Stimulated activated CD8-positive, alpha-beta memory T cell treated with anti-CD3 and anti-CD28 coated beads, Interleukin-15, amount 100 ng/mL, for 1 hour (primary cell): Measurements from ENCODE around the gene IL17REL.

Experiments
- DNase-seq: peaks from one replicate; pipeline ENCODE4 v3.0.0-alpha.2; 2020; ENCODE audit warnings: low read depth

Gene IL17REL

DNA sequence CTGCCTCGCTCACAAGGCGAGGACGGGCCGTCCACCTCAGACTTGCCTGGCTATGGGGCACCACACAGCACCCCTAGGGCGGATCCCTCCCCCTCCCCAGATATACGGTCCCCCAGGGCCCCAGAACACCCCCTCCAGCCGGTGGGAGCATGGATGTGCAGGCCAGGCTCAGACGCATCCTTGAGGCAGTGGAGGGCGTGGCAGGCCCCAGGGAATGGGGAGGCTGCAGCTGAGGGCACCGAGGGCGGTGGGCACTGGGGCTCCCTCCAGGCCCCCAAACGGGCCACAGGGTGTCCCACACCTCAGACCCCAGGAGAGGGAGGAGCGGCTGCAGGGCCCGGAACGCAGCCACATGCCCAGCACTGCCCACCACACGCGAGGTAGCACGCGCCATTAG is 33.5 kb upstream of the IL17REL start:
- DNase-seq: no peak

DNA sequence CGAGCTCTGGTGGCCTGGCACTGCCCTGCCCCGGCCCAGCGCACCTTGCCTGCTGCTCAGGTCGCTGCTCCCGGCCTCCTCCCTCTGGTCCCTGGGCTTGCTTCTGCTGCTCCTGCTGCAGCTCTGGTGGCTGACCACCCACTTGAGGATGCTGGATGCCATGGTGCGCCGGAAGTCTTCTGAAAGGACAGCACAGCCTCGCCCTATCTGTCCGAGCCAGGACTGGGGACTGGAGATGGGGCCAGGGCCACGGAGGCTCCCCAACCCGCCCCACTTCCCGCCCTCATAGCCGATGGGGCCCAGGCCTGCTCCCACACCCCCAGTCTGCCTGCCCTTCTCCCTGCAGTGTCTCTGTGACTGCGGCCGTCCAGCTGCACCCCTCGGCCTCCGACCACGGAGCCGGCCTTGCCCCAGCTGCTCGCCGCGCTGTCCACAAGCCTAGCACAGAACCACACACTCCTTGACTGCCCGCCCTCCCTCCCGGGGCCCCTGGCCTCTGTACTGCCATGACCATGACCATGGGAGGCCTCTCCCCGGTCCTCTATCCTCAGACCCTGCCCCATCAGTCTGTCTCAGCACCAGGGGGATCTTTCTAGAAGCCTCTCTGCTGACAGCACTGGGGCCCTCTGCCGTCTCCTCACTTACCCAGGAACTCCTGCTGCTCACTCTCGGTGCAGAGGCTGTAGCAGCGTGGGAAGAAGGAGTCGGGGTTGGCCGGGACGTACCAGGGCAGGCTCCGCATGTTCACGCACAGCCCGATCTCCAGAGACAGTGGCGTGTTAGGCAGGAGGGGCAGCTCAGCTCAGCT is 32.9 kb upstream of the IL17REL start:
- no peak for DNase-seq

DNA sequence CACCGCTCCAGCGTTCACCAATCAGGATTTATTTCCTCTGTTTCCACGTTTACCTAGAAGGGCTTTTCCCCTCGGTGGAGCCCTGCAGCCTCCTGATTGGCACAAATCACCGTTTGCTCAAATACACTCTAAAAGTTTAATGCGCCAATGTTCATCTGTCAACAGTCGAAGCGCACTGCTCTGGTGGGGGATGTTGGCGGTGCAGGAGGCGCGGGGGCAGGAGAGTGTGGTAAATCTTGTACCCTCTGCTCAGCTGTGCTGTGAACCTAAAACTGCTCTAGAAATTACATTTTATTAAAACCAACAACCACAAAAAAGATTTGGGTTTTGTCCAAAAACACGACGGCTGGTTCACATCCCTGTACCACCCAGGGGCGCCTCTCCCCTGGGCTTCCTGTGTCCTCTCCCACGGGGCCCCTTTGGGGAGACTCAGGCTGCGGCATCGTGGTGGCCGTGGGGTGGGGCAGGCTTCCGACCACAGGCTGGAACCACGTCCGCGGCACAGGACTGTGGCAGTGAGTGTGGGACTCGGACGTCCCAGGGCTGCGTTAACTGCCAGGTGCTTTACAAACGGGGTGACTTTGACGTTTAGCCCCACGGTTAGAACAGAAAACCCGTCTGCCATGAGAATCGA is 32.0 kb upstream of the IL17REL start:
- no peak for DNase-seq

DNA sequence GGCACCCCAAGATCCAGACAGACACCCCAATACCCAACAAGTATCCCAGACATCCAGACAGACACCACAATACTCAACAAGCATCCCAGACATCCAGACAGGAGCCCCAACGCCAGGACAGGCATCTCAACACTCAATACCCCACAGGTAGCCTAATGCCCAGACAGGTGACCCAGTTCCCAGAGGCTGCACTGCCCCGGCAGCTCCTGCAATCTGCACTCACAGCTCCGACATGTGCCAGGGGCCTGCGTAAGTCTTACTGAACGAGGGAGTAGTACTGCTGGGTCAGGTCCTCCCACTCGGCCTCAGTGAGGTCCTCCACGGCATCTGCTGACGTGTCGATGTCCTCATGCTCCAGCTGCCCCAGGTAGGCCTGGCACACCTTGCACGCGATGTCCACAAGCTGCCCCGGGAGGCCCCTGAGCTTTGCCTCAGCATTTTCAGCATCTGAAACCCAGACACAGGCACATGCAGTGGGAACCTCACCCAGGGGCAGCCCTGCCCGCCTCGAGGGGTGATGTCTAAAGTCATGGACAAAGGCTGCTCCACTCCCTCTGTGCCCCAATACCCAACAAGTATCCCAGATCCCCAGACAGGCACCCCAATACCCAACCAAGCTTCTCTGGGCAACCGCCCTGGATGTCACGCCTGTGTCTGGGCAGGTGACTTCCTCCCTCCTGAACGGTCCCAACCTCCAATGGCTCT is 28.9 kb upstream of the IL17REL start:
- DNase-seq: no peak

DNA sequence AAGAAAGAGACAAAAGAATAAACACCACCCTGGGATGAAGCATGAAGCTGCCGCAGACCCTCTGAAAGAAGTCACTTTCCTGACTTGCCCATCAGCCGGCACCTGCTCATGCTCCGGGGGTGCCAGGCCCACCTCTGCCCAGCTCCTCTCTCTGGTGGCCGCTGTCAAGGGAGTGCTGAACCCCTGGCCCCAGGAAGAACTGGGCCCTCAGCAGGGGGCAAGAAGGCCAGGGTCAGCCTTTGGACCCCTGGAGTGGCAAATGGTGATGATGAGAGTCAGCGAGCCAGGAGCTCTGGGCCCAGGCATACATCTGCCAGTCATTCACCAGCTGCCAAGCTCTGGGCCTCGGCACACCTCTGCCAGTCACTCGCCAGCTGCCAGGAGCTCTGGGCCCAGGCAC is 28.2 kb upstream of the IL17REL start:
- no peak for DNase-seq

DNA sequence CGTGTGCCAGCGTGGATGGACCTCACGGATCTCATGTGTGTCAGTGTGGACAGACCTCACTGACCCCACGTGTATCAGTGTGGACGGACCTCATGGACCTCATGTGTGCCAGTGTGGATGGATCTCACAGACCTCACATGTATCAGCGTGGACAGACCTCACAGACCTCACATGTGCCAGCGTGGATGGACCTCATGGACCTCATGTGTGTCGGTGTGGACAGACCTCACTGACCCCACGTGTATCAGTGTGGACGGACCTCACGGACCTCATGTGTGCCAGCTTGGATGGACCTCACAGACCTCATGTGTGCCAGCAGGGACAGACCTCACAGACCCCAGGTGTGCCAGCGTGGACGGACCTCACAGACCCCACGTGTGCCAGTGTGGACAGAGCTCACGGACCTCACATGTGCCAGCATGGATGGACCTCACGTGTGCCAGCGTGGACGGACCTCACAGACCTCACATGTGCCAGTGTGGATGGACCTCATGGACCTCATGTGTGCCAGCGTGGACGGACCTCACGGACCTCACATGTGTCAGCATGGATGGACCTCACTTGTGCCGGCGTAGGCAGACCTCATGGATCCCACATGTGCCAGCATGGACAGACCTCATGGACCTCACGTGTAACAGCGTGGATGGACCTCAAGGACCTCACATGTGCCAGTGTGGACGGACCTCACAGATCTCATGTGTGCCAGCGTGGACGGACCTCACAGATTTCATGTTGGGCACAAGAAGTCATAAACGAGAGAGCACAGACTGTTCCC is 27.3 kb upstream of the IL17REL start:
- DNase-seq: no peak

DNA sequence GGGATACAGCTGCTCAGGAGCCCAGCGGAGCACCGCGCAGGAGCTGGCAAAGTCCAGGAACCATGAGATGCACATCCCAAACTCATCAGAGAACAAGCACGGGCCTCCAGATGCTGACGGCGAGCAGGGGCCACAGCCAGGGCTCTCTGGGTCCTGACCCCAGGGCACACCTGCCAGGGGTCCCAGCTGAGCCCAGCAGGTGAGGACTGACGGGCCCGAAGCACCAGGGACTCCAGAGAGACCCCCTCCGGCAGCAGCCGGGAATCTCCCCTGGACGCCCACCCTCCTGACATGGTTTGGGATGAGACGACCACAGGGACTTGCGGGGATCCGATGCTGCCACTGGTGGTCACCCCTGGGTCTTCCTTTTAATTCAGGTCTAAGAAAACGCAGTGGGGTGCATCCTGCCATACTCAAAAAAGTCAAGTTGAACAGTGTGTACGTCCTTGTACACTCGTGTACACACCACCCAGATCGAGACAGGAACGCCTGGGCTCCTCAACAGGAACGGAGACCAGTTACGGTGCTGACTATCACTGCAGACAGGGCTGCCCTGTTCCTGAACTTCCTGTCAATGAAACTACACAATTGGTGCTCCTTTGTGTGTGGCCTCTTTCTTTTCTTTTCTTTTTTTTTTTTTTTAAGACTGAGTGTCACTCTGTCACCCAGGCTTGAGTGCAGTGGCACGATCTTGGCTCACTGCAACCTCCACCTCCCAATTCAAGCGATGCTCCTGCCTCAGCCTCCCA is 23.6 kb upstream of the IL17REL start:
- DNase-seq: no peak

DNA sequence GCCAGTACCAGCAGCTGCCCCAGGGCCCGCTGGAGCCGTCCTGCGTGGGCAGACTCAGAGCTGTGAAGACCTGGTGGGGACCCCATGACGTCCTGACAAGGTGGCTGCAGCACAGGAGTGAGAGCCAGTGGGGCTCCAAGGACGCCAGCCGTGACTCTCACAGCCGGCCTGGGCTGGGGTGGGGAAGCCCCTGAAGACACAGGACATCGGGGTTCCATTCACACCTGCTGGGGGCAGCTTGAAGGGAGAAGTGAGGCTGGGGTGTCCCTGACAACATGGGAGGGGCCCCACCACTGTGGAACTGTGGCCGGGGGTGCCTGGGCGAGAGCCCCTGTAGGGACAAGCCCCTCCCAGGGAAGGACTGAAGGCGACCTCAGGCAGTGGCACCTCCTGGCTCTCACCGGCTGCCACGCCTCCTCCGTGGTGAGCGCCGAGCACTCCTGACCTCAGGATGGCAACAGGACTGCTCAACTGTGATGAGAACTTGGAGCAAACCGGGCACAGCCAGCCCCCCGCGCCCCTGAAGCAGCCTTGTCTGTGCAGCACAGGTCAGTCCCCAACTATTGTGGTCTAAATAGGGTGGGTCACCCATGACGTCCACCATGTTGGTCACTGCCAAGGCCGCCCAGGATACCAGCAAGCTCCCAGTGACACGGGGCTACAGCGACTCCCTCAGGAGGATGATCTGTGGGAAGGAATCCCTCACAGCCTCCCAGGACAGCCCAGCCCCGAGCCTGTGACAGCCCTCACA is 22.7 kb upstream of the IL17REL start:
- no peak for DNase-seq

DNA sequence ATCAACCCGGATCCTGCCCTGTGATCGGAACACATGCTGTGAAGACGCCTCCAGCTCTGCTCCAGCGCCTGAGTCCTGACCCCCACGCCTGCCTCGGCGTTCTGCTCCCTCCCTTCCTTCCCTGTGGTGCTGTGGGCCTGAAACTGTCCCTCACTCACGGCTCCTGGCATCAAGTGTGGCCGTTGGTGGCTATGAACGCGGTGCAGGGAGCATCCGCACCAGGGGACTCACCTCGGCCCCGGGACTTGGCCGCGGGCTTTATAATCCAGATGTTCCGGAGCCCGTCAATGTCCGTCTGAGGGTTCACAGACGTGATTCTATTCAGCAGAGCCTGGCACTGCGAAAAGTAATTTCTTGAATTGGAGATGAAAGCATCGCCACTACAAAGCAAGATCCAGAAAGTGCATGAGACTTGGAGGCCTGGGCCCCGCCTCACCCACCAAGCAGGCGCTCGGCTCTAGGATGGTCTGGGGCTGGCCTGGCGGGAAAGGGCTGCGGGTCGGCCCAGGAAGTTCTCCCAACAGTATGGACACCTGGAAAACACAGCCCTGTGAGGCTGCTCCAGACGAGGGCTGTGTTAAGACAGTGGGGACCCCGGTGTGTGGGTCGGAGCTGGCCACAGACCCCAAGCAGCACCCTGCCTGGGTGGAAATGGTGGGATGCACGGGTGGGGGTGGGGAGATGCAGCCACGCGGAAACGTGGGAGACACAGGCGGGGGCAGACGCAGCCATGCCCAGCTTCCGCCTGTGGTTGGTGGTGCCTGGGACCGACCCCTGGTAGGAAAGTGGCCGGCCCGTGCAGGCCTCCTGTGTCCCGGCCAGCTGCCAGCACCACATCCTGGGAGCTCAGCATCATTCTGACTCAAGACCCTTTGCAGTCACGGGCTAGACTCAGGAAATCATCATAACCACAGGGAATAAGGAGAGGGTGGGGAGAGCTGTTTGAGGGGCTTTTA is 21.8 kb upstream of the IL17REL start:
- DNase-seq: no peak

DNA sequence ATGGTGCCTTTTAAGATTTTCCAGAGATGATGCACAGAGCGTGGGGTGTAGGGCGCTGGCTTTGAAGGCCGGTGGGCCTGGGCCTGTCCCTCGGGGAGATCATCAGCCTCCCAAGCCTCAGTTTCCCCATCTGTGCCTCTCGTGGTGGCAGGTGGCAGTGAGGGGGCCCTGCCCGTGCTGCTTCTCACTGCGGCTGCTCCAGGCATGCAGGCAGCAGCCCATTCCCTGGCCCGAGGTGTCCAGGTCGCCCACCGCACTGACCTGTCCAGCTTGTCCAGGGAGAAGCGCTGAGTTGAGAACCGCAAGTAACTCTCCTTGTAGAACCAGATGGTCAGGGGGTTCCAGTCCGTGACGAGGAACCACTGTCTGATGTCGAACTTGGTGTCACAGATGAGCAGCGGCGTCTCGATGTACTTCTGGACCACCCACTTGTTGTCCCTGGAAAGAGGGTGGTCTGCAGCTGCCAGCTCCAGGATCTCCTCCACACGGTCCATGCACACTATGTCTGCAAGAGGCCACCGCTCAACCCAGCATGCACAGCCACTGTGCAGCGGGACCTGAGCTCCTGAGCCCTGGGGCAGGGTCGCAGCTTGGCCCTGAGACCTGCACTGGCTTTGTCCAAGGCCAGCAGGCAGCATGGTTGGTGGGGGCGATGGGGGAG is 20.5 kb upstream of the IL17REL start:
- DNase-seq: no peak

DNA sequence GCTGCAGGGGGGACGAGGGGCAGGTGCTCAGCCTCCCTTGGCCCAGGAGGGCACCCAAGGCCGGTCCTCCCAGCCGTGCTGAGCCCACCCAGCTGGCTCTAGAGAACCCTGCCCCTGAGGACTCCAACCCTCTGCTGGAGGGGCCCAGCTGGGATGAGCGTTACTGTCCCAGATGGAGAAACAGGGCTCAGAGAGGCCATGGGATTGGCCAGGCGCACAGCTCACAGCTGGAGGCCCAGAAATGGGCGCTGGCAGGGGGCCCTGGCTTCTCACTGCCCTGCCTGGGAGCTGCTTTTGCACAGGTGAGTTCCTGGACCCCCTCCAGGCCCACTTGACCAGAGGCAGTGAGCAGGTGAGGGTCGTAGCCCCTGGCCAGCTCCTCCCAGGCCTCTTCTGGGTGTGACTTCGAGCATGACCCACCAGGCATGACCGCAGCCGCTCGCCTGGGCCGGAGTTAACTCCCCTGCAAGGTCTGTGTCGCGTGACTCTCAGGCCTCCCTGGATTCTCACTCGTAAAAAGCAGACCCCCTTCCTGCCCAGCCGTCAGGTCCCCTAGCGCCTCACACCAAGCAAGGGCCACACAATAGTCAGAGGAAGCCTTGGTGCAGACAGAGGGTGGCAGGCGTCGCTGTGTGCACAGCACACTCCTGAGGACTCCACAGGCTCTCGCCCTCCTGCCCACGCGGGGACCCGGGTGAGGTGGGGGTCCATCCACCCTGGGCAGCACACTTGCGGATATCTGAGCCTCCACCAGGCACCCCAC is 19.7 kb upstream of the IL17REL start:
- no peak for DNase-seq

DNA sequence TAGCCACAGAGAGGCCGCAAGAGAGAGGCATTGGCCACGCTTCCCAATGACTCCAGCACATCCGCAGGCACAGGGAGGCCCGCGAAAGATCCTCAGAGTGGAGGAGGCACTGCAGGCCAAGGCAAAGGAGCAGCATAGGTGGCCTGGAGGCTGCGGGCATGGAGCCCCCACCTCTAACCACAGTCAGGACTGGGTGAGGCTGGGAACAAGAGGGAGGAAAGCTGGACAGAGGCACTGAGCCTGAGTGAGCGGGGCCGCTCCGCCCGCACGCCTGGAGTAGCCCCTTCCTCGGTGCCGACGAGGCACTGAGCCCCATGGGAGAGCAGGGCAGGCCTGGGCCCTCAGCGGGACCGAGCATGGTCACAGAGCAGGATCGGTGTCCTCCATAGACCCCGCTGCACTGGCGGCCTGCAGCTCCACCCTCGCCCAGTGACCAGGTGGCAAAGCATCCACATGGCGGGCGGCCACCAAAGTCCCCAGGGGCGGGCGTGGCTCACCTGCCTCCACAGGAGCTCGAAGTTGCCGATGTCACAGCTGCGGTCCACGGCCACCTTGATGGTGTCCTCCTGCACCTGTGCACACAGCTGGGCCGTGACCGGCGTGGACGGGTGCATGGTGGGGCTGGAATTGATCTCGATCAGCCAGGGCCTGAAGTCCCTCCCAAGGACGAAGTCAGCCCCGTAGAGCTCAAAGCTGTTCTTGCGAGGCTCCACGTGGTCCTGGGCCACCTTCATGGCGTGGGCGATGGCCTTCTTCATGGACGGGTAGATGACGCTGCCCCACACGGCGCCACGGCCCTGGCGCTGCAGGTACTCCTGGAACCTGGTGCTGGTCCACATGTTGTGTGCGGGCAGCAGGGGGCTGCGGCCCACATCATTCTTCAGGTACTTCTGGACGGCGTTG is 18.9 kb upstream of the IL17REL start:
- DNase-seq: no peak

DNA sequence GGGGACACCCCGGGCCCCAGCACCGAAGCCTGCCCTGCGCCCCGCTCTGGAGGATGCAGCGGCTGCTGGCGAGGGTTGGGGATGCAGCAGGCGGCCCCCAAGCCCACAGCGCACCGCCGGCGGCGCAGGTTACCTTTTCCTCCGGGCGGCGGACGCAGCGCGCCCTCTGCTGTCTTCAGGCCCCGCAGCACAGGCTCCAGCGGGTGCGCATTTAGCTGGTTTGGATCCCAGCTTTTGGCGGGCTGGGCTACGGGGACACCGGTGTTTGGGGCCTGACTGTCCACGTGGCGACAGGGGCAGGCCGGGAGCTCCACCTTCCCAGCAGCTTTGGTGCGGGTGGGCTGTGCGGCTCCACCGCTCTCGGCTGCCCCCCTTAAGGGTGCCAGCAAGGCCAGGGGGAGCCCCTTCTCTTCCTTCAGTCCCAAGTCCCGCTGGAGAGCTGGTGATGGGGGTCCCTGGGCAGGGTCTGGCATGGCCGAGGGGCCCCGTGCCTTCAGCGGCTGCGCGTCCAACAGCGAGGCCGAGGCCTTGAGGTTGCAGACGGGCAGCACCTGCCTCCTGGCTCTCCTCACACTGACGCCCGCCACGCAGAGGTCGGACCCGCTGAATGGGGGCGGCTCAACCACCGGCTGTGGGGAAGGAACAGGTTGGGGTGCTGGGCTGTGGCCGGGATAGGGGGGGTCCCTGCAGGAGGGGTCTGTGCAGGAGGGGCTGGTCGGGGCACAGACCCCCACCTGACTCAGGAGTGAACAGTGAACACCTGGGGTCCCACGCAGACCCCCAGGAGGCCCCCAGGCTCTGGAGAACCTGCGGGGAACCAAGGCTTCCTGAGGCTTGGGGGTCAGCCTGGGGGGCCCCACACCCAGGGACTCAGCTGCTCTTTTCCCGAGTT is 18.0 kb upstream of the IL17REL start:
- DNase-seq: peak; percentile 57

DNA sequence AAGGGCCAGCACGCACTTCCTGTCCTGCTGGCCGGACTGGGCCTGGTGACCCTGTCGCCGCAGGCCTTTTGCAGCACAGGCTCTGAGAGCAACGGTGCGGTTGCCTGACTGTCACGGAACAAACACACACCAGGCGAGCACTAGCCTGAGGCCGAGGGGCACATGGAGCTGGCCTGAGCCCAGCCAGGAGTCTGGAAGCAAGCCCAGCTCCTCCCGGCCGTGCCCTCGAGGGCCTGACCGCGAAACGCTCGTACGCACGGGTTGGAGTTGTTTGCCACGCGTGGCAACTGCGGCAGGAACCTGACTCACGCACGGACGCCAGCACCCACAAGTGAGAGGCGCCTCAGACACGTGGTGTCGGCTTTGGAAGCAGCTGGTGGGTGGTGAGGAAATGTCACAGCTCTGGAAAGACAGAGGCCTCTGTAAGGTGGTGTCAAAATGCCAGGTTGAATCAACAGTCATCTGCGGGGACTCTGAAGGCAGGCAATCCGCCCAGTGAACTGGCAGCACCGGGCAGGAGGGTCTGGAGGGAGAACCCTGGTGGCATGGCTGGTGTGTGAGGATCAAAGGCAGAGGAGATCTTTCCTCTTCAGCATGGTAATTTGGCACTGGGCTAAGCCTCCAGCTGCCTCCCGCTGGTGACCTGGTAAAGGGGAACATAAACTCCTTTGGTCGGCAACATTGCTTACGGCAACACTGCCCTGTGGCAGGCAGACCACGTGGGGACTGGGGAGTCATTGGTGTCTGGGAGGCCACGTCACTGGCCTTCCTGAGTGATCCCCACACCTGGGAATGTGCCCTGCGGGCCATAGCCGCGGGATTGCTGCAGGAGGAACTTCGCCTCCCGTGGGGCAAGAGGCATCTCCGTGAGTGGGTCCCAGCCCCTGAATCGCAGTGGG is 15.3 kb upstream of the IL17REL start:
- no peak for DNase-seq

DNA sequence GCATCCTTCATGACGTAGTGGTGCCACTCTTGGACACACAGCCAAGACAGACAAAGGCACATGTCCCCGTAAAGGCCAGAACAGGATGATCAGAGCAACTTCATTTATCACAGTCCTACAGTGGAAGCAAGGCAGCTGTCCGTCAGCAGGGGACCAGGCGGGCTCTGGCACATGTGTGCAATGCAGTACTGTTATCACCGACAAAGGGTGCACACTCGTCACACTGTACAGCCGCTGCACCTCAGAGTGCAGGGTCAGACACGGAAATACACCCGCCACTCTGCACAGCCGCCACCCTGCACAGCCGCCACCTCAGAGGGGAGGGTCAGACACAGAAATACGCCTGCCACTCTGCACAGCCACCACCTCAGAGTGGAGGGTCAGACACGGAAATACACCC is 13.4 kb upstream of the IL17REL start:
- DNase-seq: no peak
